NCI-H446 (cell line): ENCODE measurements around the gene TGFBR1.

ENCODE experiments used
- DNase-seq, 2 experiments: peaks; one replicate each; lab custom pipeline; 2025; lab: John Stamatoyannopoulos, UW

Gene TGFBR1

GRCh38 chr9:99104459-99105151 lies at the start of gene TGFBR1:
TGFBR1 (plus strand) TSS chr9:99105113; CDS start chr9:99105206, 93 bp downstream.
- DNase-seq, result peak; percentile 67 to 93

DNA sequence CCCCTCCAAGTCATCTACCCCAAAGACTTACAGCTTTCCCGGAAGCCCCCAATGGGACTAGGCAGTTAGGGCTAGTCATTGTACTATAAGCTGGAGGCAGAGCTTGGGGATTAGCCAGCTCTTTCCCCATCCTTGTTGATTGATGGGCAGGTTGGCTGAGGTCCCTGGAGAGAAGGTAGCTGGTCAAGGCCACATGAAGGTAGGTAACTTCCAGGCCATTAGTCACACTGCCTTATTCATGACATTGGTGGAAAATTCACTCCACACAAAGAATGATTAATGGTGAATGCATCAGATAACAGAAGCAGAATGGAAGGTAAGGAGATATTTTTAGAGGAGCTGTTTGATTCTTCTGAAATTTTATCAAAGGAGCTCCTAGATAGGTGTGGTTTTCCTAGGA lies 49.5 kb upstream of the TGFBR1 start:
- DNase-seq, result no peak

GRCh38 chr9:99056186-99056585 lies 48.7 kb upstream of the TGFBR1 start:
- no peak for DNase-seq

GRCh38 chr9:99056886-99057664 lies 47.8 kb upstream of the TGFBR1 start:
- DNase-seq, result no peak

DNA sequence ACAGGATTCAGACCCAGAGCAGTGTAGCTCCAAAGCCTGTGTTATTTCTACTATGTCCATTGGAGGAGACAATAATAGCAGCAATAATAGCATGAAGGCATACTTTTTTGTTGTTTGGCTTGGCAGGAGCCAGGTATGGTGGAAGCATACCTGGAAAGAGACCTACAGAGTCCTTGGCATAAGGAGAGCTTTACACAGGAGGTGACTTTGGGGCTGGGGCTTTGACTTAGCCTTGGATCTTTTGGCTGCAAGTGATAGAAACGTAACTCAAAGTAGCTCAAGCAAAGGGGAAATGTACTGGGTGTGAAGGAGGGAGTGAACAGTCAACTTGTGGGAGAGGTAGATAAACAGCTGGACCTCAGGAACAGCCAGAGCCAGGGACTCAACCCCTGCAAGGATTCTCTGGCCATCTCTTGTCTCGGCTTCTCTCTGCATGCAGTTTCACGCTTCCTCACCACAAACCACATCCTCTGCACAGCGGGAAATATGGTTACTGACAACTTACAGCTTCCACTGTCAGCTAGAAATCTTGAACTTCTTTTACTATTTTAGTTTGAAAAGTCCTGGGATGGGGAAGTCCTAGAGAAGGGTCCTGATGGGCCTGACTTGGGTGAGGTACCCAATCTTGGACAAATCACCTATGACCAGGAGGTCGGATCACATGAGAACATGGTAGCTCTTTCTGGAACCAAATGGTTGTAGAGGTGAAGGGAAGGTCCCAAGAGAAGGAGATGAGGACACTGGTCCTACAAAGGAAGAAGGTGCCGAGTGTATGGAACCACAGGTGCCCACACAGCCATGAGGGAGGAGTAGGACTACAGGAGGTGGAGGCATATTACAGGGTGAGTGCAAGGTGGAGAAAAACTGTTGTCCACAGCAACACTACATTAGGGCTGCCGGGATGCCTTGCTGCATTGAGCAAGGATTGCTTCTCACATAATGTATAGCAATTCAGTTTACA lies 47.0 kb upstream of the TGFBR1 start:
- no peak for DNase-seq

DNA sequence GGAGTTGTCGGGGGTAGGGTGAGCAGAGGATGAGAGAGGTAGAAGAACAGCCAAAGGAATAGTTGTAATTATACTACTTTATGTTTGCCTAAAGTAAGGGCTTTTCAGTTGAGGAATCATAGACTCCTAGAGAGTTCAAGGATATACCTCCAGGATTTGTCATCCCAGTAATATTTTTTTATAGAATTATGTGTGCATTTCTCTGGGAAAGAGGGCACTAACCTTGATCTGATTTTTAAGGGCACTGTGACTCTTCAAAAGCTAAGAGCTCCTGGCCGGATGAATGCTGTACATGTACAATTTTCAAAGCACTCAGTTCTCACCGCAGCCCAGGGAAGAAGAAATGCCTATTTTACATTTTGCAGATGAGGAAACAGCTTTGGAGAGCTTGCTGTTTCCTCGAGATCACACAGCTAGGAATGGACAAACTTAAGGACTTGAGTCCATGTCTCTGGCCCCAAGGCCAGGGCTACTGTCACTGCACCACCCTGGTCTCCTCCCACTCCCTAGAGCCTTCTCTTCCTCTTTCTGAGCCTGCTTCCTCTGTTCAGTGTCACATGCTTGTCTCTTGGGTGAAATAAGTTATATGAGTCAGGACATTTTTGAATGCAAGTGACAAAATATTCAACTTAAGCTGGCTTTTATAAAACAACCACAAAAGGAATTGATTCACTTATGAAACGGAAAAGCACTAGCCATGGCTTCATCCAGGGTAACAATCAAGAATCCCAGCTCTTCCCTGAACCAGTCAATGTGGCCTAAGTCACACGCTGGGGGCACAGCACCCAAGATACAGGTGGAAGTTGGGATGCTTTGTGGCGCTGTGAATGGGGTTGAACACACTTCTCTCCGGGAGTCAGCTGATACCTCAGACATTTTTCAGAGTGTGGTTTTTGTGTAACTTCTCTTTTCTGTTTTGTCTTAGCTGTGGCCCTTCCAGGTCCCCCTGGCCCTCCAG lies 45.7 kb upstream of the TGFBR1 start:
- DNase-seq, result no peak

DNA sequence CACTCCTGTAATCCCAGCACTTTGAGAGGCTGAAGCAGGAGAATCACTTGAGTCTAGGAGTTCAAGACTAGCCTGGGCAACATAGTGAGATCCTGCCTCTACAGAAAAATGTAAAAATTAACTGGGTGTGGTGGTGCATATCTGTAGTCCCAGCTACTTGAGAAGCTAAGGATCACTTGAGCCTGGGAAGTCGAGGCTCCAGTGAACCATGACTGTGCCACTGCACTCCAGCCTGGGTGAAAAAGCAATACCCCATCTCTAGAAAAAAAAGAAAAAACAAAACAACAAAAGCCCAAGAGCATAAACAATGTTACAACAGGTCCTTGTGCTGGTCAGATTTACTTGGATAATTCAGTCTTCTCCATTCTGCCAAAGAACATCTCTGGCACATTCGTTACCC lies 44.3 kb upstream of the TGFBR1 start:
- no peak for DNase-seq

GRCh38 chr9:99062549-99062948 lies 42.4 kb upstream of the TGFBR1 start:
- DNase-seq, result no peak

- DNase-seq, result no peak
These were observed 41.4 kb upstream of the TGFBR1 start for GRCh38 chr9:99063522-99063921.

GRCh38 chr9:99066571-99066970 lies 38.3 kb upstream of the TGFBR1 start:
- DNase-seq, result no peak

DNA sequence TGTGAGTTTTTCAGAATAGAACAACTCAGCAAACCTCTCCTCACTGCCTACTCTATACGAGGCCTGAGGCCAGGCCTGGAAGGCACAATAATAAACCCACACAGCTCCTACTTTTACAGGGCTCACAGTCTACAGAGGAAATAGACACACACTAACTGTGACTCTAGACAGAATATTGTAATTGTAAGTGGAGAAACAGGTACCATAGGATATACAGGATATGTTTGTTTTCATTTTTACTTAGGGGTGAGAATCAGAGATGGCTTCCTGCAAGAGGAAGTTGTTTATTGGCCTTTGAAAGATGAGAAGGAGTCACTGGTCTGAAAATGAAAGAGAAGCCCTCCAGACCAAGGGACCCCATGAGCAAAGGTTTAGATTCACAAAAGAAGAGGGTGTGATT lies 35.8 kb upstream of the TGFBR1 start:
- no peak for DNase-seq

GRCh38 chr9:99069546-99069945 lies 35.4 kb upstream of the TGFBR1 start:
- DNase-seq, result no peak

- DNase-seq, result no peak
These were observed 34.2 kb upstream of the TGFBR1 start for GRCh38 chr9:99070681-99071080.

DNA sequence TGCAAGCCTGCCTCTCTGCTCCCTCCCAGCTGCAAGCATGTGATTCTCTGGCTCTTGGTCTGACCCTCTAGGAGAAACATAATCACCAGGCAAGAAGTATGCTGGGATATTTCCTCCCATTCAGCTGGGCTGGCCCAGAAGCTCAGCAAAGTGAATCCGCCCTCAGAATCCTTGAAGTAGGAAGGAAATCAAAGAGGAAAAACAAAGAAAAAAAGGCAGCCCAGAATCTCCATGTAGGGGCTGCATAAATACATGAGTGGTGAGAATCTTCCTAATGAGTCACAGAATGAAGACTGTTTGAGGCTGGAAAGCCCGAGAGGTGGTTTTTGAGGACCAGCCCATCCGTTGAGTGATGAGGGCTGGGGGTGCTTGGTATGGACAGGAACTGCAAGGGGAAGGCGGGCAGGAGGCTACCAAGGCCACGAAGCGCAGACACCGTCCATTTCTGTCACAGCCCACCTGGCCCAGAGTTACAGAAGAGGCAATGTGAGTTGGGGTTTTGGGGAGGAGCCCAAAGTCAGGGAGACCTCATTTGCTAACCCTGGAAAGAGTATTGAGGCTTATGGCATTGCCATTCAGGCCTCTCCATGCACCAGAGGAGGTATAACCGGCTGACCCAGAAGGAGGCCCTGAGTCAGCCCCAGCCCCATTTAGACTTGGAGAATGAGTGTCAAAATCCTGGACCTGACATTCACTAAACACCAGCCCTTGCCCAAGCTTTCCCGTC lies 33.4 kb upstream of the TGFBR1 start:
- no peak for DNase-seq

DNA sequence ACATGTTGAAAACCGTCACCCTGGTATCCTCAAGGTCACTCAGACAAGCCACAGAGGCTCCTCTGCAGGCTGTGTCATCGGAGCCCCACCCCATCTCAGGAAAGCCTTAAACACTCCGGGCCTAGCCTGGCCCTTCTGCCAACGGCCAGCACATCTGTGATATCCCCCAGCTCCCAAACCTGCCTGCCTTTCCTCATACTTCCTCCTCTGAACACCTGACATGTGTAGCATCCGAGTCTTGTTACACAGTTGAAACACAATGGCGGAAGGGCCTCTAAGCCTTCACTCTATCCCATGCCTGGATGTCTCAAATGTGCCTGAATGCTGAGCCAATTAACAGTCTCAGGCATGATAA lies 32.9 kb upstream of the TGFBR1 start:
- DNase-seq, result no peak

- no peak for DNase-seq
These were observed 31.6 kb upstream of the TGFBR1 start for GRCh38 chr9:99073347-99073746.

GRCh38 chr9:99073985-99074901 lies 30.7 kb upstream of the TGFBR1 start:
- no peak for DNase-seq

DNA sequence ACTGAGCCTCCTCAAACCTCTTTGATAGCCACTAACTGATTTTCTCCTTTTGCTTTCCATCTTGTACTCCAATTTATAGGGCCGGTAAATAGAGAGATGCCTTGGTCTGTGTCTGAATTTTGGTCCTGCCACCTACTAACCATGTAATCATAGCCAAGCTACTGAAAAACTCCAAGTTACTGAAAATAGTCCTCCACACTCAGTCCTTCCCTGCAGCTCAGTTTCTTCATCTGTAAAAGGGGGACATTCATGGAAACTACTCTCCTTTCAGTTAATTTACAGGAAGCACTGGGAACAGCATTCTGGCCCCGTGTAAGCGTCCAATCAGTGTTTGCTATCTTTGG lies 30.0 kb upstream of the TGFBR1 start:
- no peak for DNase-seq

GRCh38 chr9:99075246-99075912 lies 29.5 kb upstream of the TGFBR1 start:
- no peak for DNase-seq
